B cell (primary cell): ENCODE results near the gene PRR33.

Experiments
- CTCF ChIP-seq: fragments of 200-600 bp; IDR thresholded peaks from one replicate; pipeline ENCODE4 v1.8.0; 2022; ENCODE audit warnings: antibody characterized with exemption, mild to moderate bottlenecking
- EZH2 ChIP-seq: IDR thresholded peaks from 2 replicates; pipeline ENCODE4 v1.6.1; 2012; ENCODE audit warnings: borderline replicate concordance, low read depth, mild to moderate bottlenecking, moderate library complexity, low read length; ENCODE audit not compliant: insufficient read depth, poor library complexity, severe bottlenecking

- TF ChIP-seq CTCF (no peak), EZH2 (no peak)
Observed at GRCh38 chr11:1912289-1912878, 20.7 kb upstream of the PRR33 start.
